ENCODE results near the gene MYADML2. TPM values are rescaled to one million over a fixed set of nuclear protein-coding genes. Genes with fewer than 3 reads are reported as not detected.

MYADML2 gene
- total and polyA plus RNA-seq, 10 donors: not detected

- no peaks in the 10 kb centered on the region for H3K9me3 ChIP-seq
- no peak for DNase-seq
- H3K27ac ChIP-seq: no peak overlapping the region
- intact Hi-C loops (cut with DNase I; ENCODE audit: low total_unique reads): no loop called here
- H3K36me3 ChIP-seq: no peaks in the 10 kb centered on the region
- H3K4me1 ChIP-seq: peaks cover 0 to 28% (median 15%) of the 10 kb centered on the region in 6 donors
- TF ChIP-seq CTCF (IDR thresholded peaks at IDR 0.05 in 8 of 11, conservative IDR thresholded peaks at IDR 0.05 in 3 of 11): no peak
- no peak for TF ChIP-seq POLR2AphosphoS5 (IDR thresholded peaks at IDR 0.05)
- no peak for TF ChIP-seq POLR2A (IDR thresholded peaks at IDR 0.05)
- WGBS, 5 donors: 30 to 47% (median 46%) methylated on average over 2 to 15 of the region's 15 CpGs
- peaks cover 0 to 90% (median 21%) of the 10 kb centered on the region in 7 donors for H3K27me3 ChIP-seq (replicated peaks in 1 of 7)
- H3K4me3 ChIP-seq: no peak overlapping the region
Measured at GRCh38 chr17:81939218-81939617, 7.8 kb downstream of the MYADML2 start.

DNA sequence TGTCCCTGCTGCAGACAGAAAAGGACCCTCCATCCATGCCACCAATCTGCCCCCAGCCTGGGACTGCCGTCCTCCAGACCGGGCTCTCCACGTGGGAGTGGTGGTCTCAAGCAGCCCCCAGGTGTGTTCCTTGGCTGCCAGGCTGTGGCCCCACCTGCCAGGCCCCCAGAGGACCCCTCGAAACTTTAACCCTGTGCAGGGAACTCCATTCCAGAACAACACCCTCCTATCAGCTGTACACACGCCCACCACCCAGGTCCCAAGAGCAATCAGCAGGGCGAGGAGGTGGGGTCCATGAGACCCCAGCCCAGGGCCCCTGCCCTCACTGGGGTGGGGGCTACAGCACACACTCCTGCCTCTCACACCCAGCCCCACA lies 11.3 kb downstream of the MYADML2 start:
- peaks cover 0 to 25% (median 15%) of the 10 kb centered on the region in 6 donors for H3K4me1 ChIP-seq
- no peak overlapping the region for H3K27ac ChIP-seq
- peak overlapping the region in 1 of 8 donors; percentile 73 for H3K4me3 ChIP-seq
- no peak for DNase-seq
- no peaks in the 10 kb centered on the region for H3K9me3 ChIP-seq
- H3K36me3 ChIP-seq: no peaks in the 10 kb centered on the region
- H3K27me3 ChIP-seq (replicated peaks in 1 of 7): peaks cover 0 to 86% (median 25%) of the 10 kb centered on the region in 7 donors
- WGBS, 5 donors: 66 to 94% (median 87%) methylated on average over 2 to 6 of the region's 6 CpGs
- TF ChIP-seq POLR2A (IDR thresholded peaks at IDR 0.05) (no peak), CTCF (IDR thresholded peaks at IDR 0.05 in 8 of 11, conservative IDR thresholded peaks at IDR 0.05 in 3 of 11) (no peak), POLR2AphosphoS5 (IDR thresholded peaks at IDR 0.05) (no peak)
- intact Hi-C loops (cut with DNase I; ENCODE audit: low total_unique reads): no loop called here

- H3K27me3 ChIP-seq (replicated peaks in 1 of 7): peaks cover 0 to 86% (median 22%) of the 10 kb centered on the region in 7 donors
Measured at GRCh38 chr17:81934850-81935708, 12.0 kb downstream of the MYADML2 start.

More at GRCh38 chr17:81934850-81935708, 12.0 kb downstream of the MYADML2 start:
- H3K27ac ChIP-seq: no peak overlapping the region
- TF ChIP-seq POLR2AphosphoS5 (IDR thresholded peaks at IDR 0.05) (no peak), POLR2A (IDR thresholded peaks at IDR 0.05) (no peak), CTCF (IDR thresholded peaks at IDR 0.05 in 8 of 11, conservative IDR thresholded peaks at IDR 0.05 in 3 of 11) (no peak)
- H3K36me3 ChIP-seq: no peaks in the 10 kb centered on the region
- WGBS, 5 donors: 90 to 96% (median 93%) methylated on average over 17 to 38 of the region's 38 CpGs
- intact Hi-C loops (cut with DNase I; ENCODE audit: low total_unique reads): no loop called here
- no peak for DNase-seq
- peaks cover 0 to 25% (median 15%) of the 10 kb centered on the region in 6 donors for H3K4me1 ChIP-seq
- no peaks in the 10 kb centered on the region for H3K9me3 ChIP-seq
- no peak overlapping the region for H3K4me3 ChIP-seq
